ENCODE data around the gene CST5. TPM values are rescaled to one million over a fixed set of nuclear protein-coding genes. Genes with fewer than 3 reads are reported as not detected.

The CST5 gene
- total and polyA plus RNA-seq, 2 experiments from 2014 or later: 0.68 to 1.3 TPM

DNA sequence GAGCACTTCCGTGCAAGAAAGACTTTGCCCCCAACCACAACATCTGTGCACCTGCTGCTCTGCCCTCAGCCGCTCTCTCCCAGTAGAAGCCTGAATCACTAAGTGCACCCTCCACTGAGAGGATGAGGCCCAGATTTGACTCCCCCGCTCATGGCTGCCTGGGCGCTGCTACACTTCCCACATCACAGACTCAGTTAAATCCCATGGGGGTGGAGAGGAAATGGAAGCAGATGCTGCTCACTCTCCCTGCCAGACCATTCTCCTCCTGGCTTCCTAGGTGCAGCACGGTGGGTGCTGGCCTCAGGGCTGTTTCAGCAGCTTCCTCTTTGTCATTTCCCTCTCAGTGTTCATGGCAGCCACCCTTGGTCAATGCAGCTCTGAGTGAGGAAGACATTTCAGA, 4.8 kb downstream of the CST5 start:
- TF ChIP-seq EZH2phosphoT487 (IDR thresholded peaks at IDR 0.05; ENCODE audit: low read depth, severe bottlenecking, unreplicated experiment): no peak
- TF ChIP-seq EZH2 (IDR thresholded peaks at IDR 0.05; ENCODE audit: borderline replicate concordance): no peak
- TF ChIP-seq, protein P1, sequence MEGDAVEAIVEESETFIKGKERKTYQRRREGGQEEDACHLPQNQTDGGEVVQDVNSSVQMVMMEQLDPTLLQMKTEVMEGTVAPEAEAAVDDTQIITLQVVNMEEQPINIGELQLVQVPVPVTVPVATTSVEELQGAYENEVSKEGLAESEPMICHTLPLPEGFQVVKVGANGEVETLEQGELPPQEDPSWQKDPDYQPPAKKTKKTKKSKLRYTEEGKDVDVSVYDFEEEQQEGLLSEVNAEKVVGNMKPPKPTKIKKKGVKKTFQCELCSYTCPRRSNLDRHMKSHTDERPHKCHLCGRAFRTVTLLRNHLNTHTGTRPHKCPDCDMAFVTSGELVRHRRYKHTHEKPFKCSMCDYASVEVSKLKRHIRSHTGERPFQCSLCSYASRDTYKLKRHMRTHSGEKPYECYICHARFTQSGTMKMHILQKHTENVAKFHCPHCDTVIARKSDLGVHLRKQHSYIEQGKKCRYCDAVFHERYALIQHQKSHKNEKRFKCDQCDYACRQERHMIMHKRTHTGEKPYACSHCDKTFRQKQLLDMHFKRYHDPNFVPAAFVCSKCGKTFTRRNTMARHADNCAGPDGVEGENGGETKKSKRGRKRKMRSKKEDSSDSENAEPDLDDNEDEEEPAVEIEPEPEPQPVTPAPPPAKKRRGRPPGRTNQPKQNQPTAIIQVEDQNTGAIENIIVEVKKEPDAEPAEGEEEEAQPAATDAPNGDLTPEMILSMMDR (IDR thresholded peaks at IDR 0.05; ENCODE audit: poor library complexity): no peak
- Histone ChIP-seq H3K27me3 (no peaks in the 10 kb centered on the region), H3K4me2 (no peak overlapping the region), H3K9me2 (replicated peaks; ENCODE audit: insufficient read depth) (no peaks in the 10 kb centered on the region), H3K27ac (no peak overlapping the region), H3K4me3 (no peak overlapping the region), H3K36me3 (replicated peaks; ENCODE audit: insufficient read depth, low read depth) (no peaks in the 10 kb centered on the region), H2AFZ (no peak overlapping the region), H3K4me1 (ENCODE audit: insufficient read depth) (no peaks in the 10 kb centered on the region), H4K20me1 (ENCODE audit: insufficient read depth, poor library complexity, severe bottlenecking) (no peaks in the 10 kb centered on the region), H3K79me2 (no peaks in the 10 kb centered on the region), H3K9me3 (ENCODE audit: low read depth) (no peaks in the 10 kb centered on the region)
- 88% methylated on average over 5 of the region's 5 CpGs for WGBS (ENCODE audit: low lambda C conversion rate, missing lambda C conversion rate)
- no peak for DNase-seq (ENCODE audit: low spot score)

DNA sequence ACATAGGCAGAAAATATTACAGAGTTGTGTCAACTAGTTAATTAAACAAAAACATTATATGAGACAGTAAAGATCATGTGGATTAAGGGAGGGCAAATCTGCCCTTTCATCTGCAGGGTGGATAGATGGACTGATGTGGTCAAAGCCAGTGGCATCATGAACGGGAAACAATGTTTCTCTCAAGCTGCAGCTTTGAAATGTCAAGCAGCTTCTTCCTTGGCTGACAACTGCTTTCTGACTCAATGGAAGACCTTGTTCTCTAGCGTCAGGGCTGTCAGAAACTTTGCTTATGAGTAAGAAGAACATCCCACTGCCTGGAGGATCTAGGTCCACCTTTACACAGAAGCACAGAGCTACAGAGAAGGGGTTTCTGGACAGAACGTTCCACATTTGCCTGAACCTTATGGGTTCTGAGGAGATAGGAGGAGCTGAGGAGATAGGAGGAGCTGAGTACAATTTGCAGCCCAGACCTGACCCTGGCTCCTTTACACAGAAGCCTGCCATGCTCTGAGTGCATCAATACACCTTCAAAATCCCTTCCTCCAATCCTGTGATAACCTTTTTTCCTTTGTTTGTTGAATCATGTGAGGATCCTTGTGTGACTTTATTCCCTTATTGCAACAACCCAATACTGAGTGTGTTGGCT, 6.1 kb downstream of the CST5 start:
- Histone ChIP-seq H2AFZ (no peak overlapping the region), H3K36me3 (replicated peaks; ENCODE audit: insufficient read depth, low read depth) (no peaks in the 10 kb centered on the region), H3K27ac (no peak overlapping the region), H3K9me3 (ENCODE audit: low read depth) (no peaks in the 10 kb centered on the region), H3K4me1 (ENCODE audit: insufficient read depth) (no peaks in the 10 kb centered on the region), H3K27me3 (peaks cover 8% of the 10 kb centered on the region), H3K9me2 (replicated peaks; ENCODE audit: insufficient read depth) (no peaks in the 10 kb centered on the region), H3K79me2 (no peaks in the 10 kb centered on the region), H3K4me2 (no peak overlapping the region), H3K4me3 (no peak overlapping the region), H4K20me1 (ENCODE audit: insufficient read depth, poor library complexity, severe bottlenecking) (no peaks in the 10 kb centered on the region)
- 30% methylated on average over 3 of the region's 3 CpGs for WGBS (ENCODE audit: low lambda C conversion rate, missing lambda C conversion rate)
- TF ChIP-seq EZH2phosphoT487 (IDR thresholded peaks at IDR 0.05; ENCODE audit: low read depth, severe bottlenecking, unreplicated experiment) (no peak), EZH2 (IDR thresholded peaks at IDR 0.05; ENCODE audit: borderline replicate concordance) (no peak)
- no peak for DNase-seq (ENCODE audit: low spot score)

DNA sequence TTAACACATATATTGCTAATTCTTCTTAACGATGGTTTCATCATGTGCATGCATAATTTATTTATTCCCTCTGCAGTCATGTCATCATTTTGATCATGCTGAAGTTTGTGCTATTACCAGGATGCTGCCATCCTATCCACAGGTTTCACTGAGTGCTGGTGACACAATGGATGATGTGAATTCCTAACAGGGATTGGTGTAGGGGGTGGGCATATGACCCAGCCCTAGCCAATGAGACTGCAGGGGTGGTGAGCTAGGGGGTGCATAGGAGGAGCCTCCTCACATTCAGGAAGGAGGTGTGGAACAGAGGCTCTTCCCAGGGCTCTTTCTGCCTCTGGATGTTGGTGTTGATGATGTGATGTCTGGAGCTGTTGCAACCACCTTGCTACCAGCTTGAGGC, 7.5 kb downstream of the CST5 start:
- Histone ChIP-seq H3K9me2 (replicated peaks; ENCODE audit: insufficient read depth) (no peaks in the 10 kb centered on the region), H3K36me3 (replicated peaks; ENCODE audit: insufficient read depth, low read depth) (no peaks in the 10 kb centered on the region), H3K4me2 (no peak overlapping the region), H3K27me3 (peaks cover 8% of the 10 kb centered on the region), H2AFZ (no peak overlapping the region), H3K27ac (no peak overlapping the region), H3K4me1 (ENCODE audit: insufficient read depth) (no peaks in the 10 kb centered on the region), H3K79me2 (no peaks in the 10 kb centered on the region), H3K9me3 (ENCODE audit: low read depth) (no peaks in the 10 kb centered on the region), H4K20me1 (ENCODE audit: insufficient read depth, poor library complexity, severe bottlenecking) (no peaks in the 10 kb centered on the region), H3K4me3 (no peak overlapping the region)
- WGBS (ENCODE audit: low lambda C conversion rate, missing lambda C conversion rate): 95% methylated on average over 1 of the region's 1 CpG
- DNase-seq (ENCODE audit: low spot score): no peak
- TF ChIP-seq EZH2phosphoT487 (IDR thresholded peaks at IDR 0.05; ENCODE audit: low read depth, severe bottlenecking, unreplicated experiment) (no peak), EZH2 (IDR thresholded peaks at IDR 0.05; ENCODE audit: borderline replicate concordance) (no peak)
- TF ChIP-seq, protein P1 (IDR thresholded peaks at IDR 0.05; ENCODE audit: poor library complexity): no peak

DNA sequence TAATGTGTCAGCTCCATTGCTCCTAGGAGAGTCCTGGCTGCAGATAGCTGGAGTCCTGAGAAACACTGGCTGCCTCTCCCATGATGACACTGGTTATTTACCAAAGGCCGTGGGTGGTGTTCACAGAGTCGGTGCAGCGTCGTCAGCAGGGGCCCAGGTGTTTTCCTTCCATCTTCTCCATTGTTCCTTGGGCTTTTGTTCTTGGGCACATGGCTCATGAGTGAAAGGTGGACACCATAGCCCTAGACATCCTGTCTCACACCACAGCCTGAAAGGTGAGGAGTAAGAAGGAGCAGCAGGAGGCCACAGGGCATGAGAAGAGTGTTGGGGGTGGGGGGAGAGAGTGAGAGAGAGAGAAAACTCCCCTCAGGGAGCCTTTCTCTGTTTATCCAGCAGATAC, 9.1 kb downstream of the CST5 start:
- Histone ChIP-seq H3K4me3 (no peak overlapping the region), H3K79me2 (no peaks in the 10 kb centered on the region), H3K9me2 (replicated peaks; ENCODE audit: insufficient read depth) (no peaks in the 10 kb centered on the region), H4K20me1 (ENCODE audit: insufficient read depth, poor library complexity, severe bottlenecking) (no peaks in the 10 kb centered on the region), H3K4me1 (ENCODE audit: insufficient read depth) (no peaks in the 10 kb centered on the region), H3K4me2 (no peak overlapping the region), H3K27me3 (peaks cover 8% of the 10 kb centered on the region), H3K9me3 (ENCODE audit: low read depth) (no peaks in the 10 kb centered on the region), H3K36me3 (replicated peaks; ENCODE audit: insufficient read depth, low read depth) (no peaks in the 10 kb centered on the region), H2AFZ (no peak overlapping the region), H3K27ac (no peak overlapping the region)
- 12% methylated on average over 4 of the region's 4 CpGs for WGBS (ENCODE audit: low lambda C conversion rate, missing lambda C conversion rate)
- no peak for DNase-seq (ENCODE audit: low spot score)
- TF ChIP-seq, protein P1 (IDR thresholded peaks at IDR 0.05; ENCODE audit: poor library complexity): no peak
- TF ChIP-seq EZH2 (IDR thresholded peaks at IDR 0.05; ENCODE audit: borderline replicate concordance): no peak
- TF ChIP-seq EZH2phosphoT487 (IDR thresholded peaks at IDR 0.05; ENCODE audit: low read depth, severe bottlenecking, unreplicated experiment): no peak
